H1 (cell line): Measurements from ENCODE around the gene AGRP.

ENCODE experiments used
- CBX5 ChIP-seq: fragments of 300-800, 300-1000 bp; sonication (generic); IDR thresholded peaks from 2 replicates; pipeline ENCODE4 v1.7.1; 2016; ENCODE audit warnings: antibody characterized with exemption, low read length, low read depth
- CREB1 ChIP-seq: IDR thresholded peaks from 2 replicates; pipeline ENCODE4 v1.6.1; 2012; ENCODE audit warnings: inconsistent platforms
- CTCF ChIP-seq, 3 experiments: IDR thresholded peaks; 1 replicate in 2 of 3; 2 replicates in 1 of 3; pipeline versions ENCODE4 v1.5.1 to v1.6.1; 2011; ENCODE audit warnings: low read length in 3 of 3, mild to moderate bottlenecking in 3 of 3, inconsistent platforms in 2 of 3, low read depth in 1 of 3, moderate library complexity in 1 of 3; ENCODE audit not compliant: insufficient read depth in 1 of 3; ENCODE audit errors: control extremely low read depth in 1 of 3
- EZH2 ChIP-seq: fragments of 200-600 bp; sonication (generic); IDR thresholded peaks from 2 replicates; pipeline ENCODE4 v1.7.1; 2012; ENCODE audit warnings: low read depth, mild to moderate bottlenecking, moderate library complexity, low read length, inconsistent platforms; ENCODE audit not compliant: severe bottlenecking
- GABPA ChIP-seq: IDR thresholded peaks from 2 replicates; pipeline ENCODE4 v1.6.1; 2011; ENCODE audit warnings: mild to moderate bottlenecking, low read length, moderate library complexity, borderline replicate concordance; ENCODE audit not compliant: insufficient read depth
- POLR2A ChIP-seq, 2 experiments: IDR thresholded peaks; 1 replicate in 1 of 2; 2 replicates in 1 of 2; pipeline ENCODE4 v1.6.1; 2011; ENCODE audit warnings: low read depth in 2 of 2, low read length in 2 of 2, mild to moderate bottlenecking in 2 of 2; ENCODE audit errors: control extremely low read depth in 1 of 2
- POLR2AphosphoS5 ChIP-seq: IDR thresholded peaks from 2 replicates; pipeline ENCODE4 v1.6.1; 2011; ENCODE audit warnings: low read depth, low read length
- RXRA ChIP-seq: IDR thresholded peaks from 2 replicates; pipeline ENCODE4 v1.6.1; 2011; ENCODE audit warnings: low read depth, mild to moderate bottlenecking, low read length, moderate library complexity; ENCODE audit not compliant: insufficient read depth
- SRF ChIP-seq: IDR thresholded peaks from 2 replicates; pipeline ENCODE4 v1.6.1; 2011; ENCODE audit warnings: mild to moderate bottlenecking, low read depth, low read length, moderate library complexity

- no peak for TF ChIP-seq RXRA
- TF ChIP-seq SRF = no peak
- no peak for TF ChIP-seq POLR2A (IDR thresholded peaks at IDR 0.05; ENCODE audit: control extremely low read depth in 1 of 2, low read depth in 2 of 2, low read length in 2 of 2)
- peak in 1 of 3 experiments; percentile 23; a peak in 1 of 4 replicates for TF ChIP-seq CTCF (IDR thresholded peaks at IDR 0.05; ENCODE audit: control extremely low read depth in 1 of 3, insufficient read depth in 1 of 3, low read depth in 1 of 3, low read length in 3 of 3)
- no peak for TF ChIP-seq CBX5
- TF ChIP-seq GABPA = no peak
- no peak for TF ChIP-seq CREB1
- TF ChIP-seq EZH2 = no peak
- TF ChIP-seq POLR2AphosphoS5 = no peak
These were observed 37.9 kb downstream of the AGRP start for GRCh38 chr16:67445441-67445912.
